BE2C (cell line): ENCODE data around the gene SP6.

ENCODE experiments used
- DNase-seq: peaks from one replicate; pipeline ENCODE4 v3.0.0-alpha.2; 2020
- H3K27me3 ChIP-seq: fragments of 250-450 bp; sonication (Bioruptor Pico); 2 replicates; pipeline ENCODE4 v1.5.1; 2020; ENCODE audit warnings: mild to moderate bottlenecking
- H3K36me3 ChIP-seq: fragments of 250-450 bp; sonication (Bioruptor Pico); 2 replicates; pipeline ENCODE4 v1.5.1; 2020; ENCODE audit warnings: mild to moderate bottlenecking
- H3K4me1 ChIP-seq: fragments of 250-450 bp; sonication (Bioruptor Pico); 2 replicates; pipeline ENCODE4 v1.5.1; 2020
- H3K4me3 ChIP-seq: 2 replicates; pipeline ENCODE4 v1.5.1; 2011; ENCODE audit warnings: low read depth, low read length
- H3K9me3 ChIP-seq: fragments of 250-450 bp; sonication (Bioruptor Pico); 2 replicates; pipeline ENCODE4 v1.5.1; 2020
- CTCF ChIP-seq: IDR thresholded peaks from 2 replicates; pipeline ENCODE4 v1.5.1; 2012; ENCODE audit warnings: mild to moderate bottlenecking, low read depth, low read length

Gene SP6

DNA sequence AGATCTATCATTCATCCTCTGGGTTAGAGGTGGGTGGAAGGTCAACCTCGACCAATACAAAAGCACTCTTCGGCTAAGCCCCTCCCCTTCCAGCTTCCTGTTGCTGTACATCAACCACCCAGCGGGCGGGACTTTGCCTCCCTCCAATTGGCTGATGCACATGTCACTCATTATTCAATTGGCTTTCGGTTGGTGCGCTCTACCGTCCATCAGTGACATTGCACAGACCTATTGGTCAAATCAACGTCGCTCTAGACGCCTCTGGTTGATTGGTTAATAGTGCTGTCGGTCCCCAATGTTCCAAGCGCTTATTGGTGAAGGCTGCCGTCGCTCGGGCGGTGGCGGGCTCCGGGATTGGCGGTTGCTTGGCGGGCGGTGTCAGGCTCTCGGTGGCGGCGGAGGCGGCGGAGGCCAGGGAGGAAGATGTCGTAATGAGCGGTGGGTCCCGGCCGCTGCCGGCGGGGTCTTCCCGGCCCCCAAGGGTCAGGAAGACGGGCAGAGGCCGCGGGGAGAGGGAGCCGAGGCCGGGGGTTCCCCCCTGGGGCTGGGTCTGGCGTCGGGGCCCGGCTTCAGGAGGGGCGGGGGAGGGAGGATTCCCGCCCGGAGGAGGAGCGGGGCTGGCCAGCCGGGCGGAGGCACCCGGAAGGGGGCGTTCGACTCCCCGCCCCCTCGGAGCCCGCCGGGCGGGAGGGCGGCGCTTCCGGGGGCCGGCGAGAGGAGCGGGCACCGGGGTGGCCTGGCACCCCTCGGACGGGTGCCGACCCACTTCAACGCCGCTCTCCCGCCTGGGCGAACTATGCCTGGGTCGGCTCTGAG, 45.1 kb upstream of the SP6 start, which contains the start of gene SP2:
Gene SP2, plus strand, starts transcription at position 381 of the 816 bp plus-strand sequence. Its CDS starts 51 bp downstream, at position 432.
- Histone ChIP-seq H3K36me3 (no peaks in the 10 kb centered on the region), H3K4me1 (no peaks in the 10 kb centered on the region), H3K9me3 (no peaks in the 10 kb centered on the region), H3K4me3 (peak within 1 kb of the TSS; percentile 95), H3K27me3 (peaks cover 4% of the 10 kb centered on the region; the same call in 1 of the 2 replicates)
- DNase-seq = peak; percentile 99
- TF ChIP-seq CTCF = no peak

- H3K9me3 ChIP-seq = no peaks in the 10 kb centered on the region
- no peaks in the 10 kb centered on the region for H3K4me1 ChIP-seq
- DNase-seq = no peak
- peak overlapping the region; percentile 95 for H3K4me3 ChIP-seq
- no peak for TF ChIP-seq CTCF
- no peaks in the 10 kb centered on the region for H3K36me3 ChIP-seq
- H3K27me3 ChIP-seq = peaks cover 4% of the 10 kb centered on the region; the same call in 1 of the 2 replicates
Measured at GRCh38 chr17:47895347-47895855, 44.4 kb upstream of the SP6 start.

GRCh38 chr17:47894498-47895346, 43.8 kb upstream of the SP6 start:
- Histone ChIP-seq H3K36me3 (no peaks in the 10 kb centered on the region), H3K4me3 (peak overlapping the region; percentile 95), H3K9me3 (no peaks in the 10 kb centered on the region), H3K27me3 (peaks cover 4% of the 10 kb centered on the region; the same call in 1 of the 2 replicates), H3K4me1 (no peaks in the 10 kb centered on the region)
- TF ChIP-seq CTCF = no peak
- DNase-seq = no peak

GRCh38 chr17:47891545-47892088, 40.7 kb upstream of the SP6 start:
- no peaks in the 10 kb centered on the region for H3K36me3 ChIP-seq
- peaks cover 4% of the 10 kb centered on the region; the same call in 1 of the 2 replicates for H3K27me3 ChIP-seq
- H3K4me1 ChIP-seq = no peaks in the 10 kb centered on the region
- no peak overlapping the region for H3K4me3 ChIP-seq
- no peak for TF ChIP-seq CTCF
- no peaks in the 10 kb centered on the region for H3K9me3 ChIP-seq
- DNase-seq = no peak

- DNase-seq = peak; percentile 91
- Histone ChIP-seq H3K4me3 (no peak overlapping the region), H3K4me1 (no peaks in the 10 kb centered on the region), H3K36me3 (no peaks in the 10 kb centered on the region), H3K27me3 (peaks cover 6% of the 10 kb centered on the region; the same call in 1 of the 2 replicates), H3K9me3 (no peaks in the 10 kb centered on the region)
- TF ChIP-seq CTCF = peak; percentile 95
Measured at GRCh38 chr17:47889734-47890529, 39.0 kb upstream of the SP6 start.
